ELR (cell line): ENCODE data around the gene ABL1.

Experiments used
- DNase-seq: peaks from one replicate; pipeline ENCODE4 v3.0.0-alpha.2; 2015; ENCODE audit warnings: low read depth

The ABL1 gene

DNA sequence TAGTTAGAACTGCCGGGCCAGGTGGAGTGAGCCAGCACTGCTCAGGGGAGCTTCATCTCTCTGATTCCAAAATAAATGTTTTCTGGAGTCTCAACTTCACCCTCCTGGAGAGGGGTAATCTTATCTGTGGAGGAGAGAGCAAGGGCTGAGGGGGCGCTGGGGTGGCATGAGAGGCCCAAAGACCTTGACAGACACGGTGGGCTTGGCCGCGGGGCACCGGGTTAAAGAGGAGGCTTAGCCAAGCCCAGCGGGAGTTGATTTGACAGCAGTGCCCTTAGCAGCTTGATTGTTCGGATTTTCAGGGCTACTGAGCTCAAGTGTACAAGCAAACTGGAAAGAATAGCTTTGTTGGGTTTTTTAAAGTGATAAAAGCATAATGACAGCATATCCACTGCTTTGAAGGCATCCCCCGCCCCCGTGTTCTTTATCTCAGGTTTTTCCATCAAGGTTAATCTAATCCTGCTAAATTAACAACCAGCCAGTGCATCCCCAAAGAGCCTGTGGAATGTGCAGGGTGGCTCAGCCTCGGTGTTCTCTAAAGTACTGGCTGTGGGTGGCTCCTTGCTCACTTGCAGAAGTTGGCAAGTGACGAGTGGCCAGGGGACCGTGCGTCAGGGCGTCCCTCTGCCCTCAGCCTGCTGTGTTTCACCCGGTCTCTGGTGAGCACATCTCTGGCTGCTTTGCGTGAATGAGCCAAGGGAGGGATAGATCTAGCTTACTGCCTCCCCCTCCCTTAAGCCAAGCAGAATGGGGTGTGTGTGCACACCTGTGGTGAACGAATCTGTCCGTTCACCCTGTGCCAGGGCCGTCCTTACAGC, 56.0 kb downstream of the ABL1 start:
- no peak for DNase-seq

DNA sequence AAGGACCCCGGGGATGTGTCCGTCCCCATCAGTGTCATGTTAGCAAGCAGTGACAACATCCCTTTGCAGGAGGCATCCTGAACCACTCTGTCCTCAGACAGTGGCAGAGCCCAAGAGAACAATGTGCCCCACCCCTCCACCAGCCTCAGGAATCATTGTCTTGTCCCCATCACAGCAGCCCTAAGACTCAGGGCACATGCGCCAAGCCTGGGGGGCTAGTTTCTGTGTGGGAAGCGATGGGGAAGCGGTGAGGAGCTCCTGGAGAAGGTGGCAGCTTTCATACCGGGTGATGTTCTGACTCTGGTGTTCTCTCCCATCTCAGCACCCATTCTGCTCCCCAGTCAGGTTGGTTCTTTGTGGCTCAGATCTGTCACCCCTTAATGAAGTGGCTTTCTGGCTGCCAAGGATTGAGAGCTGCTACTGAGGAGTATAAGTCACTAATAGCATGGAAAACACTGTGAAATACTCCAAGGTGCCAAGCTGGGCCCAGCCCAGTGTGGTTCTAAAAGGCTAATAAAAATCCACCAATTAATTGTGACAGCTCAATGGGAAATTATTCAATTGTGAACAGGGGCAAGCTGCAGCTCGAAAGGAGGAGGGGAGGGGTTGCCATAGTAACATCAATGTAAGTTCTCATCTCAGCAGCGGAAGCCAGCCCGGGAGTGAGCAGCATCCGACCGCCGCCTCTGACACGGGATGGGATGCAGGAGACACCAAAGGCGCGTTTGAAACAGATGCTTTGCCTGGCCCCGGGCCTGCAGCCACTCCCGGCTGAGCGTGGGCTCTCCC, 56.8 kb downstream of the ABL1 start:
- DNase-seq: no peak

DNA sequence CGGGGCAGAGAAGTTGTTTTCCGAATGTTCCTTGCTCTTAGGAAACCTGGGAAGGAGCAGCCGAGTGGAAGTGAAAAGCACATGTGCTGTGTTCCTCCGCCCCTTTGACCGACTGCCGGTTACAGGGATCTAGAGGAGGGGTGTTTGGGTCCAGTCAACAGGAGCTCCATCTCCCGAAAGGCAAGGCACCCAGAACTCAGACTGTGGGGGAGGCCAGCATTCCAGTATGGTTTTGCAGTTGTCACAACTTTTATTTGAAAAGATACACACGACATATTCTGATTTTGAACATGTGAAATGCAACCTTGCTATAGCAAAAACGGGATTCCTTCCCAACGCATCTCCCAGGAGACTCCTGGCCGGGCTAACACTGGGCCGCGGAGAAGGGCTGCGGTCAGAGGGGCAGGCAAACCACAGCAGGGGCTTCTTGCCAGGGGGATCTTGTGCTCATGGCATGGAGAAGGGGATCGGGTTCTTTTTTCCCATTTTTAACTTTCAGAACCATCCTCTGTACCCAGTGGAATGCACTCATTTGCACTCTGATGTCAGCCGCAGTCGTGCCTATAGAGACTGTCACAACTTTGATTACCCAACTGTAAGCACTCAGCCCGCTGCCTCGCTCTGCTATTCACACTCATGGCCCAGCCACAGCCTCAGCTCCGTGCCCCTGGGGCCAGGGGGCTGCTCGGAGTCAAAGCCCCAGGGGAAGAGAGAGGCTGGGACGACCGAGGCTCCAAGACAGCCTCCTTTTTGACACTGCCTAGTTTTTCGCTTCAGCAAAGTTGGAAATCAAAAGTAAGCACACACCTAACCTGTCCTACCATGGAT, 57.6 kb downstream of the ABL1 start:
- no peak for DNase-seq

DNA sequence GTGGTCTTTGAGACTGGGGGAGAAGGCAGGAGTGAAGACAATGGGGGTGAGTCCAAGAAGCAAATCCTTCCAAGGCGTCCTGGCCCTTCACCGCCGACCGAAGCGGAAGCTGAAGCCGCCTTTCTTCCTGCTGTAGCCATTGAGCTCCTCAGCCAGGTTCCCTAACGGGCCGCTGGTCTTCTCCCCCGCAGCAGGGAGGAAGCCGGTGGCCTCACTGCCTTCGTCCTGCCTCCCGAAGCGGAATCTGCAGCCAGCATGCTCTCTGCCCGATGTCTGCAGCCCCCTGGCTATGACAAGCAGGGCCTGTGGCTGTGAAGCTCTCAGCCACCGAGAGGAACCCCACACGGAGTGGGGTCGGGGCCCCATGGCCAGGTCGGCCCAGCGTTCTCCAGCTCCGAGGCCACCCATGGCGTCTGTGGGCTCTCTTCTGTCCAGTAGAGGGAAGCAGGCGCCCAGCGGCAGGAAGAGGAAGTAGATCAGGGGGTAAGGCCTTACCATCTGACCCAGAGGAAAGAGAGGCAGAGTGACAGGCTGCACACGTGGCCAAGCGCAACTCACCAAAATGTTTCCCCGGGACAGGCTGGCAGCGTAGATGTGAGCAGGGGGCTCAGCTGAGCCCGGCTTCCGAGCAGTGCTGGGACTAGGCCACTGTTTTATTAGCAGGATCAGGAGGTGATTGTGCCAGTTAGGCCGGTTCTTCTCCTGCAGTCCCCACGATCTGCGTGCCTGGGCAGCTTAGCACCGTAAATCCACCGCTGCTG, 58.5 kb downstream of the ABL1 start:
- peak; percentile 35 for DNase-seq

DNA sequence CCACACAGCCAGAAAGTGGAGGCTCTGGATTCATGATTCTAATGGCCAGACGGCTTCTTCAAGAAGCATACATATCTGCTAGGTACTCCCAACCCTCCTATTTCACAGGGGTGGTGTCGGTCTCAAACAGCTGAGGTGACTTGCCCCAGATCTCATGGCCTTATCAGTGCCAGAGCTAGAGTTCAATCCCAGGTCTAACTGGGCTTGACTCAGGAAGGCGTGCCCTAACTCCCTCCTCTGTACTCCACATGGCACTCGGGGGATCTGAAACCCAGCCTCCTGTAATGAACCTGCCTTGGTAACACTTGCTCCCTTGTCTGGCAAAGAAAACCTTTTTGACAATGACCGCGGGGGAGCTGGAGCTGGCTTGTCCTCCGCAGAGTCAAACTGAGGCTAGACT, 59.5 kb downstream of the ABL1 start:
- DNase-seq: no peak

DNA sequence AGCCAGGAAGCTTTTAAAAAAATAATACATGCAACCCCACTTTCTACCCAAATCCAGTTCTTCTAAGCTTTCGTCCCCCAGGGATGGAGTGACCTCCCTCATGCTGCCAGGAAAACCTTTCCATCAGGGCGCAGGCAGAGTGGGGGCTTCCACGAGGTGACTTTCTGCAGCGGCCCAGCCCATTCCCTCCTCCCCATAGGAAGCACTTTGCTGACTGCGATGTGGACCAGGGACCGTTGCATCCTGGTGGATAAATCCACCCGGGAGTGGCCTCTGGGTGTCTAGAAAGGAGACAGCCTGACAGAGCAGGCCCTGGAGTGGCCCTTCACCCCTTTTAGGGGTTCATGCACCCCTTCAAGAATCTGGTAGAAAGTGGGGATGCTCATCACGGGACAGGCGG, 60.0 kb downstream of the ABL1 start:
- DNase-seq: no peak

DNA sequence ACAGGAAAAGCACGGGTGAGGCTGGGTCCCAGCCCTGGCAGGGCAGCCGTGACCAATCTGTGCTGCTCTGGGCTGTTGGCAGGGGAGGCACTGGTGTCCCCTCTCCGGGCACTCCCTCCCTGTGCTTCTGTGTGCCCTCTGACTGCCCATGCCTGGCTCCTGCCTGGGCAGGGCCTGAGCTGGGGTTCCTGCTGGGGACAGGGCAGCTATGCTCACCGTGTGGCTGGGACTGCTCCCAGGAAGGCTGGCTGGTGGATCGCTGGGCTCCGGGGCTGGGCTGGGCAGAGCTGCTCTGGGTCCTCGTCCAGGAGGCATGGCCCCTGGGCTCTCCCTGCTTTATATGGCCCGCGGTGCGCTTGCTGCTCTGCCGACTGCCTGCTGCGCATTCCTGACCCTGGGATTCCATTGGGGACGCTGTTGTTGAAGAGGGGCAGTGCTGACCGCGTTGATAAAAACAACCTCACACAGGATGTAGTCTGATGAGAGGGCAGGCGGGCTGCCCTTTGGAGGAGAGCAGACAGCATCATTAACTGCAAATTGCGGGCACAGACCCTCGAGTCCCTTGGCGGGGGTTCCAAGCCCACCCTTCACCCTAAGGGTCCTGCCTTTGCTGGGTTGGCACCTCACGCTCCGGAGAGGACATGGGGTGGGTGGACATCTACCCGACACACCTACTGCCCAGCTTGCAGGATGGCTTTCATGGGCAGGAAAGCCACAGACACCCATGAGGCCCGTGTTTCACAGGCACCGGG, 60.6 kb downstream of the ABL1 start:
- DNase-seq: no peak

DNA sequence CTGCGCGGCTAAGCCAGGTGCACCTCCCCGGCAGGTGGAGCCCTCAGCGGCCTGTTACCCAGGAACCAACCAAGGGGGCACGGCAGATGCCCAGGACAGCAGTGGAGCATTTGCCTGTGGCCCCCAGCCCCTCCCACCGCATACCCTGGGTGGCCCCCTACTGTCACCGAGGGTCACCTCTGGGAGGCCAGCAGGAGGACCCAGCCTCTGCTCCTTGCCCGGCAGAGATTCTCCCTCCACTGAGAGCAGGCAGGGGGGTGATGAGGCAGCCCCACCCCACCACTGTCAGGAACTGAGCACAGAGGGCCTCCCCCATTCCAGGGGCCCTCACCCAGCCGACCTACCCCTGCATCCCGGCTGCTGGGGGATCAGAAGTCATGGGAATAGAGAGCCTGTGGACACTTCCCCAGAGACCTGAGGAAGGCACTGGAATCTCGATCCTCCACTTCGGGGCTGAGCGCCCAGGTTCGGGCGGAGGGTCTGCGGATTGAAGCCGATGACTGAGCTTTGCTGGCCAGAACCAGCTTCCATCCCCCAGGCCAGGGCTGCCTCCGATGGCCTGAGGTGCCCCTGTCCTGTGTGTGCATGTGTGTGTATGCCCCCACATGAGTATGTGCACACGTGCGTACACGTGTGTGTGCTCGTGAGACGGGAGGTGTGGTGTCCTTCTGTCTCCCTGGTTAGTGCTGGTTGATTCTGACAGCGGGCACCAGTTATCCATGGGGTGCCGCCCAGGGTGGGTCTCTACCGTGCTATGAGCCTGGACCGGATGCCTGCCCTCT, 61.4 kb downstream of the ABL1 start, which contains the start of gene QRFP:
QRFP (minus strand) TSS at position 580 of the 782 bp plus-strand sequence. CDS start 2,974 bp downstream, outside the sequence.
- DNase-seq: no peak

DNA sequence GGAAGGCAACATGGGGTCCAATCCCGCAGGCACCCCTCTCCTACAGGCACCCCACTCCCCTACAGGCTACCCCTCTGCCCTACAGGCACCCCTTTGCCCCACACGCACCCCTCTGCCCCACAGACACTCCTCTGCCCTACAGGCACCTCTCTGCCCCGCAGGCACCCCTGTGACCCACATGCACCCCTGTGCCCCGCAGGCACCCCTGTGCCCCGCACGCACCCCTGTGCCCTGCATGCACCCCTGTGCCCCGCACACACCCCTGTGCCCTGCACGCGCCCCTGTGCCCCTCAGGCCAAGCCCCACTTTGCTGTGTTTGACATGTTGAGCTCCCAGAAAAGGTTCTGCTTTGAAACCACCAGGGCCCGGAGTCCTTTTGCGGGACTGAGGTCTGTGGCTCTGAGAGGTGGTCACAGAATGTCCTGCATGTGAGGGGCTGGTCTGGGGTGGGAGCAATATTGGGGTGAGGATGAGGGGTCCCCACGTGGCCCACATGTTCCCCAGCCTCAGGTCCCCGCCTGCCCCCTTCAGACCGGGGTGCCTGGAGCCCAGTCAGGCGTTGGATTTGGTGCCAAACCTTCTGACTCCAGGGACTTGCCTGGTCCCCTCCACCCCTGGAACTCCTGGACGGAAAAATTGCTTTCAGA, 62.2 kb downstream of the ABL1 start:
- no peak for DNase-seq

DNA sequence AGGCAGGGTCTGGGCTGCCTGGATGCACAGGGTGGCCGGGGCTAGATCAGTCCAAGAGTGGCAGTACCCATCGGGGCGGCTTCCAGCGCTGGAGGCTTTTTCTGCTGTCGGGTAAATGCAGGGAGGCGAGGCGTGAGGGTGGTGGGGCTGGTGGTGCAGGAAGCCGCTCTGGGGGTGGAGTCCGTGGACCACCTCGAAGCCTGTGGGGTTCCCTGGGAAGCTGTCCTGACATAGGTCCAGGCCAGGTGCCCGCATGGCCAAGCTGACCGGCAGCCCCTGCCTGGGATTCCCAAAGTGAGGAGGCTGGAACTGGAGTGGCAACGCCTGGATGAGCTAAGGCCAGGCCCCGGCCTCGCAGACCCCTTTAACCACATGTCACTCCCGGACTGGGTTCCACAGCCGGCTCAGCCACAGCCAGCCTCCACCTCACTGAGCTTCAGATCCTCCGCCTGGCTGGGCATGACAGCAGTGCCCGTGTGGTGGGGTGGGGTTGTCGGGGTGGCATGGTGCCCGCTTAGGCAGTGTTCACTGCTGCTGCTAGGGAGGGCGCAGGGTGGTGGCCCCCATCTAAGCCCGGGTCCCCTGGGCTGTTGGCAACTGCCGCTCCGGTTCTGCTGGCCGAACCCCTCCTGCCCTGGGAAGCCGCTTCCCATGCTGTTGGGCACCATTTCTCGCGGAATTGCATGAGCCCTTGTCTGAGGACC, 62.9 kb downstream of the ABL1 start:
- no peak for DNase-seq

DNA sequence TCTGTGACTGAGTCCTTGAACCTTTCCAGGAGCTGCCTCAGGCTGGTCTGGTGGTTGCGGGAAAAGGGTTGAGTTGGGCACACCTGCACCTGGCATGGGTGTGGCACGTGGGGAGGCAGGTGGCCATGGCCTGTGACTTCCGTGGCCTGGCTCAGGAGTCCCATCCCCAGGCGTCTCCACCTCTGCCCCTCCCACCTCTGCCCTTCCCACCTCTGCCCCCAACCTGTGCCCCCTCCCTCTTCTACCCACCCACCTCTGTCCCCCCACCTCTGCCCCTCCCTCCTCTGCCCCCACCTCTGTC, 63.4 kb downstream of the ABL1 start:
- DNase-seq: no peak

DNA sequence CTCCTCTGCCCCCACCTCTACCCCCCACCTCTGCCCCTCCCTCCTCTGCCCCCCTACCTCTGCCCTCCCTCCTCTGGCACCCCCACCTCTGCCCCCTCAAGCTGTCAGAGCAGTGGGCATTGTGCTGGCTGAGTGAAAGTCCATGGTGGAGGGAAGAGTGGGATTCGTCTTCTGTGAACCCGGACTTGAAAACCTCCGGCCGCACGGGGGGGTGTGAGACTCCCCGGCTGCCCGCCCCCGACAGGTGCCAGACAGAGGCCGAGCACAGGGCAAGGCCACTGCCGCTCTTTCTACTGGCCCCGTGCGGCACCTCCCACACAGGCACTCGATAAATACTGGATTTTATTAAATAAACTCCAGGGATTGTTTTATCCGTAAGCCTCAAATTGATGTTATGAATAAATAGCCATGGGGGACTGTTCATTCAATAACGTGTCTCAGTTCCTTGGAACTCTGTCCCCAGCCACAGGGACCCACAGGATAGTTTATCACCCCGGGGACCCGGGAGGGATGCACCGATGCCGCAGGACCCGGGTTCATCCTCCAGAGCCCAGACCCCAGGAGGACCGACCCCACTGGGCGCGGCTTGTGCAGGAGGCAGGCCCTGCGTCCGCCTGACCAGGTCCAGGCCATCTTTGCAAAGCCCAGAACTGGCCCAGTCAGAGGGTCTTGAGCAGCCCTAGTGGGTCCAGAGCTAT, 64.1 kb downstream of the ABL1 start:
- DNase-seq: no peak

DNA sequence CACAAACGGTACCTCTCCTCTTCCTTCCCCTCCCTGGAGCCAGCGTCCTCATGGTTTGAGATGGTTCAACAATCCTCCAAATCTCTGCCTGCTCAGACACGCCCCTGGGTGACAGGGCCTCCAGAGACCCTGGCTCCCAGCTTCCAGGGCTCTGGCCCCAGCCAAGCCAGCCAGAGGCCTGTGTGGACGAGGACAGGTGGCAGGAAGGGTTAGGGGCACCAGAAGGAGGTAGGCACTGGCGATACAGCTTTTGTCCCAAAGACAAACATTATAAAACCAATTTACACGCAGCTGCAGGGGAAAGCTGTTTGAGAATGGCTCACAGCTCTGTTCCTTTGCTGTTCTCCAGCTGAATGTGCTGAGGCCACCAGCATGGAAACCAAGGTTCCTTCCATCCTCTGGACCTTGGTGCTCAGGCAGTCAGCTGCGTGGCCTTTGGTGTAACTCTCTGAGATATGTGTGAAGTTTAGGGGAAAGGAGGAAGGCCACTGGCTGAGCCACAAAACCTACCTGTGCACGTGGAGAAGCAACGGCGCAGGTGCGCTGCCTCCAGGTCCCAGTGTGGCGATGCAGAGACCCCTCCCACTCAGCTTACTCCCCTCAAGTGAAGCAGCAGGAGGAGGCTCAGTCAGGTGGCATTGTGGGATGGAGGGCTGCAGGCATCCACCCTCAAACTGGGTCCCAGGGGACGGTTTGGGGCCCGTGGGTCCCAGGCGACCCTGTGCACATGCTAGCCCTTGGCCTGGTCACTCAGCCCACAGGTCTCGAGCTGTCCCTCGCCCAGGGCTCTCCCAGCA, 65.8 kb downstream of the ABL1 start:
- no peak for DNase-seq

DNA sequence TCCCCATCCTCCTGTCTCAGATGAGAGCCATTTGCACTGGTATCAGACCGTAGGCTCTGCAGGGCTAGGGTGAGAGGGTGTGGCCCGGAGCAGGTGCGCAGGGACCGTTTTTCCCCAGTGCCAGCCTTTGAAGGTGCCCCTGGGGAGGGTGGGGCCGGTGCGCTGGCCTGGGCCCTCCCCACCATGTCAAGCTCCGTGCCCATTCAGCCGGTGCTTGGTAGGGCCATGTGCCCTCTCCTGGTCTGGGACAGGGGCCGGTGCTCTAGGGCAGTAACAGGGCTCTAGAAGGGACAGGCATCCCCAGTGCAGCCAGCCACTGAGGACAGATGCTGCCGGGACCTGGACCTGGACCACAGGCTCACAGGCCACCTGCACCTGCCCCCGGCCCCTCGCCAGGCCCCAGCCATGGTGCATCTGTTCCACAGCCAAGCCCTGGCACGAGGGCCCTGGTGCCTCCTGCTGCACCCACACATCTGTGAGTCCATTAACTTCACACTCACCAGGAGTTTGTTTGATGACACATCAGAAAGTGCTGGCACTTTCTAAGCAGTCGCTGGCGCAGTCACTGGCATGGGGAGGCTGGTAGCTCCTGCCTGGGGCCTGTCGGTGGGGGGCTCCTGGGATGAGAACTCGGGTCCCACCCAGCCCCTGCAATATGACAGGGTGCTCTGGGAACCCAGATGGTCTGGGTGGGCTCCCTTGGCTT, 66.6 kb downstream of the ABL1 start:
- DNase-seq: peak; percentile 17

DNA sequence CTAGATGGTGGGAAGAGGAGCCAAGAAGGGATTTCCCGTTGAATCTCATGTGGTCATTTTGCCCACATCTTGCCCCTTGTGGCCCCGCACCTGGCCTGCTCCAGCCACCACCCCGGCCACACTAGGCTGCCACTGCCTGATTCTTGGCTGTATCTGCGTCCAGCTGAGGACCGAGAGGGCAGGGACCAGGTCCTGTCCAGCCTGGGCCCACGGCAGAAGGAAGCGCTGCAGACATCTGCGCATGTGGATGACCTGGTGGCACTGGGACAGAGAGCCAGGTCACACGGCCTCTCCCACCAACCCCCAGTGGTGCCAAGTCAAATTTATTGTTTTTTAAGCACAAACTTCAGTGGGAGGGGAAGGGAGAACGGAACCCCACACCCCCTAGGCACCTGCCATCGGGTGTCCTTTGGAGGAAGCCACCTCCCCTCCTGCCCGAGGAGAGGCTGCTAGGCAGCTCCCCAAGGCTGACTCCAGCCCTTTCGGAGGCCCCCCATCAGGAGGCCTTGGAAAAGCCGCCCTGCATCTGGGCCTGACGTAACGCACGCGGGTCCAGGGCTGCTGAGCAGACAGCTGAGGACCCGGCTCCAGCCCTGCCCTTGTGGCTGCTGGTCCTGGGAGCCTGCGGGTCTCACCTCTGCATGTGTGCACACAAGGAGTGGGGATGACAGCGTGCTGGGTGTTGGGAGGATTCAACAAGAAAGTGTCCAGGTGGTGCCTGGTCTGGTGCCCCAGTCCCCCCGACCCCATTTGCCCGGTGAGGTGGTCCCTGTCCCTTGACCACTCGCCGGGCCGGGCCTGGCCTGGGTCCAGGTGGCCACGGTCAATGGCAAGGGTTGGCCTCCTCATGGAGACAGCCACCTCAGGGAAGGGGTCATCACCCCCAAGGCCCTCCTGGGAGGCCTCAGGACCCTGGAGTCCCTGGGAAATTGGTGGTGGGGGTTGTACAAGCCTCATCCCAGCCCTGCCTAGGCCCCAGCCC, 67.4 kb downstream of the ABL1 start:
- DNase-seq: no peak
